GM12874 (cell line): ENCODE results near the gene UST.

Source experiments
- TF ChIP-seq, protein P1 (sequence below): IDR thresholded peaks from 2 replicates; pipeline ENCODE4 v1.5.1; 2011; ENCODE audit warnings: low read depth, mild to moderate bottlenecking, control low read depth, low read length, moderate library complexity; ENCODE audit not compliant: insufficient read depth

Gene UST

GRCh38 chr6:149028767-149029405, 282.1 kb downstream of the UST start:
- TF ChIP-seq, protein P1, sequence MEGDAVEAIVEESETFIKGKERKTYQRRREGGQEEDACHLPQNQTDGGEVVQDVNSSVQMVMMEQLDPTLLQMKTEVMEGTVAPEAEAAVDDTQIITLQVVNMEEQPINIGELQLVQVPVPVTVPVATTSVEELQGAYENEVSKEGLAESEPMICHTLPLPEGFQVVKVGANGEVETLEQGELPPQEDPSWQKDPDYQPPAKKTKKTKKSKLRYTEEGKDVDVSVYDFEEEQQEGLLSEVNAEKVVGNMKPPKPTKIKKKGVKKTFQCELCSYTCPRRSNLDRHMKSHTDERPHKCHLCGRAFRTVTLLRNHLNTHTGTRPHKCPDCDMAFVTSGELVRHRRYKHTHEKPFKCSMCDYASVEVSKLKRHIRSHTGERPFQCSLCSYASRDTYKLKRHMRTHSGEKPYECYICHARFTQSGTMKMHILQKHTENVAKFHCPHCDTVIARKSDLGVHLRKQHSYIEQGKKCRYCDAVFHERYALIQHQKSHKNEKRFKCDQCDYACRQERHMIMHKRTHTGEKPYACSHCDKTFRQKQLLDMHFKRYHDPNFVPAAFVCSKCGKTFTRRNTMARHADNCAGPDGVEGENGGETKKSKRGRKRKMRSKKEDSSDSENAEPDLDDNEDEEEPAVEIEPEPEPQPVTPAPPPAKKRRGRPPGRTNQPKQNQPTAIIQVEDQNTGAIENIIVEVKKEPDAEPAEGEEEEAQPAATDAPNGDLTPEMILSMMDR, result peak; percentile 29; the same call in 1 of the 2 replicates

DNA sequence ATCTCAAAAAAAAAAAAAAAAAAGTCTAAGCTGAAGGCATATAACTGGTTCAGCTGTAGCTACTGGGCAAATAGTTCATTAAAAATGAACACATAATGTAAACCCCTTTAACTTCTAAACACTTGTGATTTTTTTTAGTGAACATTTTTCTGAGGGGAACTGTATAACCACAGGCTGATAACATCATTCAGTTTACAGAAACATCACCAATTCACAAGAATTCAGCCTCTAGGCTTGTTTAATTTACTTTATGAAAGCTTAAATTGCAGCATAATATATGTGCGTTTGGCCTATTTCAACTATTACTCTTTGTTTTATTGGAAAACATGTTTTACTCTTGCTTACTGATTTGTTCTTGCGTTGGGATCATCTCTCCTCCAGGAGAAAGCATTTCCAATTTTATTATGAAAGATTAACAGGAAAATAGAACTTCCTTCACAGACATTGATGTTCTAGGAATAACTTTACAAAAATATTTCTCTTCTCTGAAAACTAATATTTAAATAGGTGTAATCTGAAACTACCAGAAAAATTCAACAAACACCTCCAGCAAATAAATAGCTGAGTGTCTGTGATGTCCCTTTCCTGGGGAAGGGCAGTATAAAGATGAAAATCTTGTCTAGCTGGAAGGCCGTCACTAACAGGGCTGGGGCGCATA, 284.5 kb downstream of the UST start:
- TF ChIP-seq, protein P1, result no peak

DNA sequence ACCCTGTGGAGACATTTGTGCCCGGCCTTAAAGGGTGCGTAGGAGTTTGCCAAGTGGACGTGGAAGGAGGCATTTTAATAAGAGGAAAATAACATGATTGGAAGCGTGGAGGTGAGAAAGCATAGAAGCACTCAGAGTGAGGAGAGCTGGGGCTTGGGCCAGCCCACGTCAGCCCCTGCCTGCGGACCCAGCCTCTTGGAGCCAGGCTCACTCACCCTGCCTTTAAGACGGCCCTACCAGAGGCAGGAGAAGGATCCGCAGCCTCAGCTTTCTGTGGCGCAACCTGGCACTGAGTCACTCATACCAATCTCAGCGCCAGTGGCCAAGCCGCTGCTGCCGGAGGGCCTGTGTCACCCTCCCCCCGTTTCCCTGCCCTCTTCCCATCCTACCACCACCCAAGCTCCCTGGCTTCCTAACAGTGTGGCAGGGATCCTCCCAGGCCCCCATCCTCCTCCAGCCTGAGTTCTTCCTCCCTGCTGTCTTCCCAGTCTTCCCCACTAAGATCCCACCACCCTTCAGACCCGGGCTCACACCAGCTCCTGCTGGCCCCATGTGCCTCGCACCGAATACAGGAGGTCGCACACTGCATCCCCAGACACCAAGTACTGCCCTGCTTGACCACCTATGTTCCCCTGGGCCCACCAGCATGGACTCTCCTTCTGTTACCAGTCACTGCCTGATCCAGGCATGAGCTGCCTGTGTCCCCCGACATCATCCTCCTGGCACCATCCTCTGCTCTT, 285.2 kb downstream of the UST start:
- TF ChIP-seq, protein P1, result no peak

- TF ChIP-seq, protein P1, result no peak
Measured at GRCh38 chr6:149032599-149033405, 286.0 kb downstream of the UST start.

GRCh38 chr6:149033454-149033853, 286.6 kb downstream of the UST start:
- TF ChIP-seq, protein P1, result no peak

DNA sequence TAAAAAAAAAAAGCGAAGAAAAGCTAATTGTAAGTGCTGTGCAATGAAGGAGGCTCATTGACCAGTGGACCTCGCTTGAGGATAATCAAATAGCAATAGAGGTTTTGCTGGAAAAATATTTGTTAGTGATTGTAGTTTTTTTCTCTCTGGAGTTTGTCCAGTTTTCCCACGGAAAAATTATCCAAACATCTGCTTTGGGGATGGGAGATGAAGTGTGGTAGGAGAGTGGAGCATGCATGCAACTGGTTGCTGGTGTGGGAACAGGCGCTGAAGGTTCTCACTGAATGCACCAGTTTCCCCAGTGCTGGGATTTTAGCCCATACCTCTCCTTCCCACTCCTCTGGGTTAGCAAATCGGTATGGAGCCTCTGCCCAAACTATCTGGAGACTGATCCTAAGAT, 288.9 kb downstream of the UST start:
- TF ChIP-seq, protein P1, result no peak
